Effector memory CD8-positive, alpha-beta T cell (primary cell): Measurements from ENCODE around the gene HOXD10.

ENCODE experiments used
- ATAC-seq: fragments of 150-1000 bp; cut with Tn5 transposase; replicated peaks from 2 replicates; pipeline ENCODE4 v1.10.0; 2021; ENCODE audit warnings: mild to moderate bottlenecking, moderate library complexity
- DNase-seq, 3 experiments: peaks; one replicate each; pipeline ENCODE4 v3.0.0; 2021
- H3K27ac Mint-ChIP-seq, 2 donors: one replicate each; pipeline ENCODE4 v1.8.0; 2022; ENCODE audit warnings: mild to moderate bottlenecking in 2 of 2, mixed read lengths in 2 of 2, moderate library complexity in 2 of 2
- H3K27me3 Mint-ChIP-seq, 2 donors: one replicate each; pipeline ENCODE4 v1.8.0; 2022; ENCODE audit warnings: mixed read lengths in 2 of 2
- H3K36me3 Mint-ChIP-seq: one replicate; pipeline ENCODE4 v1.8.0; 2022; ENCODE audit warnings: mild to moderate bottlenecking, moderate library complexity, mixed read lengths; ENCODE audit not compliant: insufficient read depth
- H3K4me1 Mint-ChIP-seq, 2 donors: one replicate each; pipeline ENCODE4 v1.8.0; 2022; ENCODE audit warnings: low read depth in 2 of 2, mixed read lengths in 2 of 2
- H3K4me3 Mint-ChIP-seq, 2 donors: one replicate each; pipeline ENCODE4 v1.8.0; 2022; ENCODE audit warnings: mild to moderate bottlenecking in 2 of 2, mixed read lengths in 2 of 2, moderate library complexity in 2 of 2
- H3K9me3 Mint-ChIP-seq, 2 donors: one replicate each; pipeline ENCODE4 v1.8.0; 2022; ENCODE audit warnings: mixed read lengths in 2 of 2

Gene HOXD10

DNA sequence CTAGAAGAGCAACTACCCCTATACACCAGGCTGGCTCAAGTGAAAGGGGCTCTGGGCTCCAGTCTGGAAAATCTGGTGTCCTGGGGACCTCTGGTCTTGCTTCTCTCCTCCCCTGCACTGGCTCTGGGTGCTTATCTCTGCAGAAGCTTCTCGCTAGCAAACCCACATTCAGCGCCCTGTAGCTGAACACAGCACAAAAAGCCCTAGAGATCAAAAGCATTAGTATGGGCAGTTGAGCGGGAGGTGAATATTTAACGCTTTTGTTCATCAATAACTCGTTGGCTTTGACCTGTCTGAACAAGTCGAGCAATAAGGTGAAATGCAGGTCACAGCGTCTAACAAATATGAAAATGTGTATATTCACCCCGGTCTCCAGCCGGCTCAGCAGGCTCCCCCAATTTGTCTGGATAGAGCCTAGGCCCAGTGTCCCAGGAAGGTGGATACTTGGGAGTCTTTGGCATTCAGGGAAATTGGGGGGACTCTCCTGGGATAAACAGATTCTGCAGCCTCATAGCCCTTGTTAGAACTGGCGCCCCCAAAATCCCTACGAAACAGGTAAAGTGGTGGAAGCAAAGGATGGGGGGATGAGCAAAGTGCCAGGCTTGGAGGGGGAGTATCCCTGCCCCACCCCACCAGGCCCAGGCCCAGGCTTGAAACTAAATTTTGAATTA, 32.3 kb downstream of the HOXD10 start:
- Mint-ChIP-seq H3K4me1 (peaks cover 0 to 2% of the 10 kb centered on the region in 2 donors), H3K27ac (no peak overlapping the region), H3K36me3 (no peaks in the 10 kb centered on the region), H3K9me3 (no peaks in the 10 kb centered on the region), H3K4me3 (no peak overlapping the region), H3K27me3 (peaks cover 93 to 100% of the 10 kb centered on the region in 2 donors)
- ATAC-seq (no peak), DNase-seq (no peak)

DNA sequence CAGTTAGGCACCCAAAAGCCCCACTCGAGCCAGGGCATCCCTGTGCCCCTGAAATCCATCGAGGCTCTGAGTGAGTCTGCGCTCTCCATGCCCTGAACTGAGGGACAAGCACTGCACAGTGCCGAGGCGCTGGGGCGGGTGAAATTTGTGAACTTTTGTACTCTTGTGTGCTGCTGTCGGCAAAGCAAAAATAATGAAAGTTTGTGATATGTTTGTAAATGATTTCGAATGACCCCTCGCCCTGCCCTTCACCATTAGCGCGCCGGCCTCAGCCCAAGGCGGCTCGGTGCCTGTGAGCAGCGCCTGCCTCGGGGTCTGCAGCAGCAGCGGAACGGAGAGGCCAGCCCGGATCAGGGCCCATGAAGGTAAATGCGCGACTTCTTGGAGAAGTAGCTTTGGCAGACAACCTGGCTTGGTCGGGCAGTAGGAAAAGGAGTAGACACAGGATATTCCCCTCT, 32.9 kb downstream of the HOXD10 start:
- no peak for ATAC-seq
- peaks cover 93 to 100% of the 10 kb centered on the region in 2 donors for H3K27me3 Mint-ChIP-seq
- no peak overlapping the region for H3K4me3 Mint-ChIP-seq
- H3K4me1 Mint-ChIP-seq: peaks cover 0 to 2% of the 10 kb centered on the region in 2 donors
- no peak for DNase-seq
- no peaks in the 10 kb centered on the region for H3K36me3 Mint-ChIP-seq
- no peaks in the 10 kb centered on the region for H3K9me3 Mint-ChIP-seq
- H3K27ac Mint-ChIP-seq: no peak overlapping the region

DNA sequence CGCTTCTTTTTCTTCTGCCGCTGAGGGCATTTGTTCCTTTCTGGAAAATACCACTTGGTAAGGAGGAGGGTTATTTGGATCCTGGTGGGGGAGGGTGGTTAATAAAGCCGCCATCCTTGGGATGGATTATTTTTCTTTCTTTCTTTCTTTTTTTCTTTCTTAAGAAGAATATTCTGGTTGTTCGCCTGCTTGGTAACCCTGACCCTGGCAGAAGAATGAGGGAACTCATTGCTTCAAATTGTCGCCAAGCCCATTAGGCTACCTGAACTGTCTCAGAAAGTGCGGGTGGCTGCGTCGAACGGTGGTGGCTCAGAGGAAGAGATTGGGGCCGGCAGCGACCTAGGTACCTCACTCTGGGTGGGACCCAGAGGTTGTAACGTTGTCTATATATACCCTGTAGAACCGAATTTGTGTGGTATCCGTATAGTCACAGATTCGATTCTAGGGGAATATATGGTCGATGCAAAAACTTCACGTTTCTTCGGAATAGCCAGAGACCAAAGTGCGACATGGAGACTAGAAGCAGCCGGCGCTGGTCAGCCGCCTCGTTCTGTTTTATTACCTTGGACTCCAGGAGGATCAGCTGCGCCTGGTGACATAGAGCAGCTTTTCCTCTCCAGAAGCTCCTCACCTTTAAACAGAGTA, 33.5 kb downstream of the HOXD10 start:
- H3K27me3 Mint-ChIP-seq: peaks cover 93 to 100% of the 10 kb centered on the region in 2 donors
- no peak for ATAC-seq
- no peaks in the 10 kb centered on the region for H3K36me3 Mint-ChIP-seq
- no peaks in the 10 kb centered on the region for H3K9me3 Mint-ChIP-seq
- no peak overlapping the region for H3K4me3 Mint-ChIP-seq
- H3K4me1 Mint-ChIP-seq: peaks cover 0 to 2% of the 10 kb centered on the region in 2 donors
- H3K27ac Mint-ChIP-seq: no peak overlapping the region
- DNase-seq: no peak

DNA sequence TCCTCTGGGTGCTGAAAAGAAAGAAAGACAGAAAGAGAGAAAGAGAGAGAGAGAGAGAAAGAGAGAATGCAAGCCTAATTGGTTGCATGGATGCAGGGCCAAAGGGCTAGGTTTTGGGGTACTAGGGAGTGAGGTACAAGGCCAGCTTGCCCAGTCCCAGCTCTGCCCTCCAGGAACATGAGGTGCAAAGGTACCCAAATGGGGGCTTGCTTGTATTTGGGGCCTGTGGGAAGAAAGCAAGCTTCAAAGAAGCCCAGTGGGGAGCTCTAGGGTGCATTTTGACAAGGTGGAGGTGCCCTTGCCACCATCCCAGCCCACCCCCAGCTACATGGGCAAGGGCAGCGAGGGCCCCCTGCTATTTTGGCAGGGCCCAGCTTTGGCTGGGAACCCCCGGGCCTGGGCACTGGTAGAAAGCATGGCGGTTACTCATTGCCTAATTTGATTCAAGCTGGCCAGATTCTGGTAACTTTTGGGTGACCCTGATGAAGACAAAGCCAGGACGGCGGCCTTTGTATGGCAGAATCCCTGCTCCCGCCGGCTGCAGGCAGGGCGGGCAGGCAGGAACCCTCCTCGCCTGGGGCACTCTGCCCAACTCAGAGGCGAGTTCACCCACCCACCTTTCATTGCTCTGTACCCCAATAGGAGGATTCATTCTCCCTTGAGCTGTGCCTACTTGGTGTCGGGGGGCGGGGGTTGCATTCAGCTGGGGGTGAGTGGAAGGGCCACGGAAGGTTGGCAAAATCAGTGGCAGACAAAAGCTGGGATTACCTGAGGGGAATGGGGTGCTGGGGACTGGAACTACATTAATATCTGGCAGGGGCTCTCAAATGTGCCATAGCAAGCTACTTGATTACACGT, 34.2 kb downstream of the HOXD10 start:
- no peak for ATAC-seq
- Mint-ChIP-seq H3K4me3 (no peak overlapping the region), H3K27me3 (peaks cover 93 to 100% of the 10 kb centered on the region in 2 donors), H3K9me3 (no peaks in the 10 kb centered on the region), H3K4me1 (peaks cover 0 to 2% of the 10 kb centered on the region in 2 donors), H3K27ac (no peak overlapping the region), H3K36me3 (no peaks in the 10 kb centered on the region)
- DNase-seq: no peak

DNA sequence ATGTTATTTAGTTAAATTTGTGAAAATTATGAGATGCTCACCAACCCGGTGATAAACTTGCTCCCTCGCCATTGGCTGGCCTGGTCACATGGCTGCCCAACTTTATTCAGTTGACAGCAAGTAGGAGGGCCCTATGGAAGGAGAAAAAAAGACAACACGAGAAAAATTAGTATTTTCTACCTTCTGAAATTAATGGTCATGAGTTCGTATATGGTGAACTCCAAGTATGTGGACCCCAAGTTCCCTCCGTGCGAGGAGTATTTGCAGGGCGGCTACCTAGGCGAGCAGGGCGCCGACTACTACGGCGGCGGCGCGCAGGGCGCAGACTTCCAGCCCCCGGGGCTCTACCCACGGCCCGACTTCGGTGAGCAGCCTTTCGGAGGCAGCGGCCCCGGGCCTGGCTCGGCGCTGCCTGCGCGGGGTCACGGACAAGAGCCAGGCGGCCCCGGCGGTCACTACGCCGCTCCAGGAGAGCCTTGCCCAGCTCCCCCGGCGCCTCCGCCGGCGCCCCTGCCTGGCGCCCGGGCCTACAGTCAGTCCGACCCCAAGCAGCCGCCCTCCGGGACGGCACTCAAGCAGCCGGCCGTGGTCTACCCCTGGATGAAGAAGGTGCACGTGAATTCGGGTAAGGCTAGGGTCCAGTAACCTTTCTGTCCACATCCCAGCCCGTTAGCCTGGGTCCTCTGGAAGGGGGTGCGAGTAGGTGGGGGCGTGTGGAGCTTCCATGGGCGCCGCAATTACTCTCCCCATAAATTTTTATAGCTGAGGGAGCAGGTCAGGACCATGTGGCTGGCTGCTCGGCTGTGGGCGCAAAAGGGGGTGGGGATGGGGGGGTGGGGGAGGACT, 35.1 kb downstream of the HOXD10 start, which contains the start of gene HOXD4:
Gene HOXD4 (plus strand): TSS at position 109 of the 846 bp plus-strand sequence. CDS start 84 bp downstream, at position 193.
- Mint-ChIP-seq H3K4me3 (no peak within 1 kb of the TSS), H3K27ac (no peak within 1 kb of the TSS)

DNA sequence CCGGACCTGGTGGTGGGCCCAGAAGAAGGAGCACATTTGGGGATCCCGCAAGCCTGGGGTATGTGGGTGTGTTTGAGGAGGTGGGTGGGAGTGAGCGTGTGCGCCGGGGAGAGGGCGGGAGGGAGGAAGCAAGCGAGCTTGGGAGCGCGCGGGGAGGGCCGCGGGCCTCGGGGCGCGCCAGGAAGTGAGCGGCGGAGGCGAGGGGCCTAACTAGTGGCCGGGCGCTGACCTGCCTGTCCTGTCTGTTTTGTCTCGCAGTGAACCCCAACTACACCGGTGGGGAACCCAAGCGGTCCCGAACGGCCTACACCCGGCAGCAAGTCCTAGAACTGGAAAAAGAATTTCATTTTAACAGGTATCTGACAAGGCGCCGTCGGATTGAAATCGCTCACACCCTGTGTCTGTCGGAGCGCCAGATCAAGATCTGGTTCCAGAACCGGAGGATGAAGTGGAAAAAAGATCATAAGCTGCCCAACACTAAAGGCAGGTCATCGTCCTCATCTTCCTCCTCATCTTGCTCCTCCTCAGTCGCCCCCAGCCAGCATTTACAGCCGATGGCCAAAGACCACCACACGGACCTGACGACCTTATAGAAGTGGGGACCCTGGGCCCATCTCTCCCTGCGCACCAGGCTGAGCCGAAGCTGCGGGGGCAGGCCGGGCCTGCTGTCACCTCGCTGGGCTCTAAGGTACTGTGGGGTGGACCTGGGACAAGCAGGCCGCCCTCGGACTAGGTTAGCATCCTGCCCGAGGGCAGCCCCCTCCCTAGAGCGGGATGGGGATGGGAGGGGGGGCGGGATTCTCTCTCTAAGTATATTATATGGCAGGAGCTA, 36.0 kb downstream of the HOXD10 start:
- peaks cover 91 to 100% of the 10 kb centered on the region in 2 donors for H3K27me3 Mint-ChIP-seq
- H3K4me3 Mint-ChIP-seq: no peak overlapping the region

More for the DNA sequence above, 35.1 kb downstream of the HOXD10 start, which contains the start of gene HOXD4:
- no peak for ATAC-seq
- Mint-ChIP-seq H3K36me3 (no peaks in the 10 kb centered on the region), H3K4me1 (peaks cover 0 to 2% of the 10 kb centered on the region in 2 donors), H3K27me3 (peaks cover 93 to 100% of the 10 kb centered on the region in 2 donors), H3K9me3 (no peaks in the 10 kb centered on the region)
- no peak for DNase-seq

DNA sequence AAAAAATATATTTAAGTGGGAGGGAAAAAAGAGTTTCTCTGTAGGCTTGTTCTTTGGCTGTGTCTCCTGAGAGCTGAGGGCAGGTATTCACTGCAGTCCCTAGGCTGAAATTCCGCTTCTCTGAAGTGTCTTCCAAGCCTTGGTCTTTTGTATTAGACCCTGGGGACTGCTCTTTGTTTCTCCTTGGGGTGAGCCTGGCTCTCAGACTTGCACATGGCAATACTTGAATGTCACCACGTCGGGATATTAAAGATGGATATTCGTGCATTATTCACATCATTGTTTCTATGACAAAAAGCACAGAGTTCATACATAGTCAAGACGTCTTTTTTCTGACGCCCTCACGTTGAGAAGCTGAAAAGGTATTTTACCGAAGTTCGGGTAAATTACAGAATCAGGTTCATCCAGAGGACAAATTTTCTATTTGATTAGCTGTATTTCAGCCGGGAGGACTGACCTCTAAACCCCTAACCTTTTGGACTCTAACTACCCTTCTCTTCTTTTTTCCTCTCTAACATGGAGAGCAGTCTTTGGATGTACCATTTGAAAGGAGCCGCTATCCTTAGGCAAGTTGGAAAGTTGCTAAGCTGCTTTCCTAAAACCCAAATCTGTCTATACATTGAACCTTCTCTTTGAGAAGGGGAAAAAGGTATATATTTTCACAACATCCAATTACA, 38.1 kb downstream of the HOXD10 start:
- Mint-ChIP-seq H3K27me3 (peaks cover 86 to 100% of the 10 kb centered on the region in 2 donors), H3K9me3 (no peaks in the 10 kb centered on the region), H3K27ac (no peak overlapping the region), H3K36me3 (peaks cover 9% of the 10 kb centered on the region), H3K4me3 (no peak overlapping the region), H3K4me1 (peaks cover 8 to 11% of the 10 kb centered on the region in 2 donors)
- no peak for DNase-seq
- ATAC-seq: no peak

More for the DNA sequence above, 36.0 kb downstream of the HOXD10 start:
- Mint-ChIP-seq H3K27ac (no peak overlapping the region), H3K36me3 (peaks cover 3% of the 10 kb centered on the region), H3K9me3 (no peaks in the 10 kb centered on the region), H3K4me1 (peaks cover 3 to 4% of the 10 kb centered on the region in 2 donors)
- DNase-seq: no peak
- no peak for ATAC-seq

DNA sequence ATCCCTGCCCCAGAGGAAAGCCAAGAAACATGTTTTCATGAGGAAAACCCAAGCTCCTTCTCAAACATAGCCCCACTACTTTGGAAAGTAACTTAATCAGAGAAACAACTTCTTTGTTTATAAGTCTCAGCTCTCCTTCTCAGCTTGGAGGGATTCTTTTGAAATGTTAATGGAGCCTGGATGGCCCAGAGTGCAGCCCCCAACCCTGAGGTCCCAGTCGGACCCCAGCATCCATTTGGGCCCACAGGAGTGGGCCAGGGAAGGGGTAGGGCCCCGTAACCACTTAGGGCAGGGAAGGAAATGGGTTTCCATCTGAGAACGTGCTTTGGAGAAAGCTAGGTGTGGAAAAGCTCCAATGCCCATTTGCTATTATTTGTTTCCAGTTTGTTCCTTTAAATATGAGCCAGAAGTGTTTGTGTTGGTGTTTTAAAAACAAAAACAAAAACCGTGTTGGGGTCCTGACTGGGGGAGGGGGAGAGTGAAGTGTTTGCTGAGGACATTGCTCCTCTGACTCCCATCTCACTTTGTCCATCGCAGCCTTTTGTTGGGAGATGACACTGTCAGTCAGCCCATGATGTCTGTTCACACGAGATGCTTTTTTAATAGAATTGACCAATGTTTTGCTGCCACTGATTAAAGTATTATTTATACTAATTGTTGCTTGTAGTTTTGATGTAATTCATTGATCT, 38.9 kb downstream of the HOXD10 start:
- ATAC-seq: no peak
- Mint-ChIP-seq H3K9me3 (no peaks in the 10 kb centered on the region), H3K27ac (no peak overlapping the region), H3K4me1 (peaks cover 8 to 11% of the 10 kb centered on the region in 2 donors), H3K27me3 (peaks cover 83 to 100% of the 10 kb centered on the region in 2 donors), H3K36me3 (peaks cover 11% of the 10 kb centered on the region), H3K4me3 (no peak overlapping the region)
- DNase-seq: no peak

DNA sequence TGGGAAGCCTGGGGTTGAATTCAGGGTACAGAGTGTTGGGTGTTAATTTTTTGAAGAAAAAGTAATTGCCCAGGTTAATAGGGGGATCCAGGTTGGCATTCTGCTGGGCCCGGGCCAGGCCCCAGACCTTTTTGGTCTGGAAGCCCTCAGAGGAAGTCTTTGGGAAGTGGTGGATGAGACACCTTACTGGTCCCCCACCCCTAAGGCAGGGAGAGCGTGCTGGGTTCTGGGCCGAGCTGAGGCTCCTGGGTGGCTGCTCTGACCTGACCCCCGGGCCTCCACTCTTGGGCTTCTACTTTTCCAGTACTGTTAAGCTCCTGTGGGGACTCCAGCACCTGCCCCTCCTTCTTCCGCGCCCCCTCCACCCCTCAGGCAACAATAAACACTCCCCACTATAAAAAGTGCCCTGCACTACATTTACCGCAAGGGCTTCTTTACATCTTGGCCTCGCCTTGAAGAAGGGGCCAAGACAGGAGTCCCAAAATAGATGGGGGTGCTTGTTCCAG, 39.8 kb downstream of the HOXD10 start:
- H3K36me3 Mint-ChIP-seq: peaks cover 18% of the 10 kb centered on the region
- peaks cover 10 to 11% of the 10 kb centered on the region in 2 donors for H3K4me1 Mint-ChIP-seq
- no peaks in the 10 kb centered on the region for H3K9me3 Mint-ChIP-seq
- peaks cover 83 to 100% of the 10 kb centered on the region in 2 donors for H3K27me3 Mint-ChIP-seq
- H3K27ac Mint-ChIP-seq: no peak overlapping the region
- DNase-seq (no peak), ATAC-seq (no peak)
- peak overlapping the region in 1 of 2 donors; percentile 21 for H3K4me3 Mint-ChIP-seq

DNA sequence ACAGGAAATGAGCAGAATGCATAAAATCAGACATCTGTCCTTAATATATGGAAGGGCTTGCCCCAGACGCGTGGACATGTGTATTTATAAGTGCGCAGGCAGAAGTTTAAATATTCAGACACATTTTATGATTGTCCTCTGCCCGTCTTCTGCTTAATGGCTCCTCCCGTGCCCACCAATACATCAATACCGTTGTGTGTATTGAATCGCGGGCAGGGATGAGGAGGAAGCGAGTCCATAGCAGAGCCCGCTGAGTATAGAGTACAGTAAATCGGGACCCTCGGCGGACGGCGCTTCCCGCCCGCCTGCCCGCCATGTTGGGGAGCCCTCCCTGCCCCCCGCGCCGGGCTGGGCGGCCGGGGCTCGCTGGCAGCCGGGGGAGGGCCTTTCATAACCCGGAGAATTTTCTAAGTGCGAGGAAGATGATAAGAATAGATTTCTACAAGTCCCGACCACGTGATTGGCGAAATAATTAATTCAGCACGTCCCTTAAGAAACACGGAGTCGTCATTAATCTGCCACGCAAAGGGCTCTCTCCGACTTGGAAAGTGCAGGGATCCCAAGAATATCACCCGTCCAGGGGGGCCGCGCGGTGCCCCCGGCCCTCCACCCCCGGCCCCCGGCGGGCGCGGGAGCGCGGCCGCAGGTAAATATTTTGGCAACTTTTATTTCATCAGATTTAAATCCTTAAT, 40.4 kb downstream of the HOXD10 start, which contains the start of gene HOXD3:
Gene HOXD3 (plus strand): TSS at position 501 of the 692 bp plus-strand sequence. CDS start 11,808 bp downstream, outside the sequence.
- Mint-ChIP-seq H3K27ac (no peak within 1 kb of the TSS), H3K9me3 (no peaks in the 10 kb centered on the region), H3K36me3 (peaks cover 18% of the 10 kb centered on the region), H3K27me3 (peaks cover 87 to 100% of the 10 kb centered on the region in 2 donors), H3K4me3 (peak within 1 kb of the TSS; percentile 50 to 58), H3K4me1 (peaks cover 9 to 11% of the 10 kb centered on the region in 2 donors)
- no peak for ATAC-seq
- no peak for DNase-seq
